GM18909 (cell line): Measurements from ENCODE around the gene AMOT.

Experiments used
- ATAC-seq: cut with Tn5 transposase; IDR thresholded peaks from one replicate; pipeline ENCODE4 v1.9.1; 2021; ENCODE audit warnings: mild to moderate bottlenecking; ENCODE audit not compliant: unreplicated experiment, poor library complexity

Gene AMOT

DNA sequence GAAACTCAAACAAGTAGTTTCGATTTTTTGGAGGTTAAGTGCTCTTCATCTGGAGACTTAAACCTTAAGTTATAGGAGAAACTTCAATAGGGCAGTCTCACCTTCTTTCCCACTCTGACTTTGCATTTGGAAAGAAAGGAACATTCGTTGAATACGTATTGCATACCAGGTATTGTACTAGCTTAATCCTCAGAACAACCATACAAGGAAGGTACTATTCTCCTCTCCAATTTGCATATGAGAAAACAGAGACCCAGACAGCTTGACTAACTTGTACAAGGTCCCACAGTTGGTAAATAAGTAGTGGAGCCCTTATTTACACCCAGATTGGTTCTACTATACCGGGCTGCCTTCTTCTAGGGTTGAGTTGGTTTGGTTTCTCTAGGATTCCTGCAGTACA lies 32.6 kb downstream of the AMOT start:
- no peak for ATAC-seq

DNA sequence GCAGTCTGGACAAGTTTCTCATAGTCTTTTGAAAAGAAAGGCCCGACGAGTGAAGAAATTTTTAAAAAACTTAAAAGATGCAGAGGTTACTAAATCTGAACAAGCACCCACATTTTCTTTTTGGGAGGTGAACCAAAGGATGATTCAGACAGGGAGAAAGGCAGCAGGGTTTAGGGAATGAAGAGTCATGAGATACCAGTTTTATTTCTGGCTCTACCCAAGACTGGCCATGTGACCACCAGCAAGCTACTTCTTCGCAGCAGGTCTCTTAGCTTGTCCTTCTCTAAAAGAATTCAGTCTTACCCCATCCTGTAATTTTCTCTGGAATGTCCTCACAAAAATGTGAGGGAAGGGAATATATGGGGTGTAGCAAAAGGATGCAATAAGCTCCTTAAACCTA lies 37.6 kb downstream of the AMOT start:
- ATAC-seq: no peak

DNA sequence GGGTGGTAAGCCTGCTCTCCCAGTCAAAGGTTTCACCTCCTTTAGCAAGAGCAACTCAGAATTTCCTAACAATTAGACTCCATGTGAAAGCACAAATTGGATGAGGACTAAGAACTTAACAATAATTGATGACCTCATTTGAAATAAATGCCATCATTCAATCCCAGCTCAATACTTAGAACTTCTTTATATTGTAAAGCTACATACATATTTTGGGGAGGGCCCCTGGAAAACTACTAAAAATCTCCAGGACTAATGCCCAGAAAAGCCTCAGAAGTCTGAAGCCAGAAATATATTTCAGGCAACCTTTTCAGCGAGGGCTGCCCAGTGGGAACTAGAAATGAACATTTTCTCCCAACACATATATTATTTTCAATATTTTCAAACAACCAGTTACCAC lies 38.1 kb downstream of the AMOT start:
- ATAC-seq: no peak

DNA sequence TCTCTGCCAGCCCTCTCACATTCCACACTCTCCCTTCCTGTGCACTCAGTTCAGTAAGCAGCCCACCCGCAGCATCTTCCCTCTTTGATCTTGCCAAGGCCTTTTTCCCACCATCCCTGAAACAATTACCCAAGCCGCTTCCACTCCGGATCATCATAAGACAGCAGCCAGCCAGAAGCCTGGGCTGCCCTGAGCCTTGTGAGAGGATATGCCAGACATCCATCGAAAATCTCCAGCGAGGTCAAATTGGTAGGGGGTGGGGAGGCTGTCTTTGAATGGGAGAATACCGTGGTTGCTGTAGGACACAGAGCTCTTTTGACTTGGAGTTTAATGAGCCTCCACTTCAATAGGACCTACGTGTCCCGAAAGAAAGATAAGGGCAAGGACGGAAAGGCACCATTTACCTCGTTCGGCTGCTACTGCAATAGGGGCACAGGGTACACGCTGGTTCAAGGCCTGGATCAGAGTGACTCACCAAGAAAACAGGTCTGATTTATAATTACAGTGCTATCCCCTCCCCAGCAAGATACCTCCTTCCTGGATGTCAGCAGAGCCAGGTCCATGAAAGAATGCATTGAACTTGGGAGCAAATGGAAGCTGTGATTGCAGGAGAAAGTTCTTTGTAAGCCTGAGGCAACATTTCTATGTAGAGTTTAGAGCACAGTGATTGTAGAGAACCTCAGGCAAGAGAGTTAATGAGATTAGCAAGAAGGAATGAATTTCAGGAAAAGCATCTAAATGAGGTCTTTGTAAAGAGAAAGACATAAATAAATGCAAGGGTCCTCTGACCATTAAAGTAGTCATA lies 39.5 kb downstream of the AMOT start:
- ATAC-seq: no peak

DNA sequence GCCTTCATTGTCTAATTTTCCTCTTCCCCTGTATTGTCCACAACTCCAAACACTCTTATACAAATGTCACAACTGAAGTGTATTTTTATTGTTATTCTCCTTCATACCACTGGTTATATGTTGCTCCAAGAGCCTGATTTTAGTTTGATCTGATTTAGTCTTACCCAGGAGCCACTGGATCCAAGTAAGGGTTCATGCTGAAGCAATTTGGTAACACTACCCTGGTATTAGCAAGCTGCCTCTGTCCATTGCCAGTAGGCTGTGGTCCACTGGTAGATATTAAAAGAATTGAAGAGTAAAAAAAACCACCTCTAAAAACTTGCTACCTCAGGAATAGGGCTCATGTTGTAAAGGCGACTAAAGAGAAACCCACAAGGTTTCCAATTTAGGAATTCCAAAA lies 41.2 kb downstream of the AMOT start:
- ATAC-seq: no peak

DNA sequence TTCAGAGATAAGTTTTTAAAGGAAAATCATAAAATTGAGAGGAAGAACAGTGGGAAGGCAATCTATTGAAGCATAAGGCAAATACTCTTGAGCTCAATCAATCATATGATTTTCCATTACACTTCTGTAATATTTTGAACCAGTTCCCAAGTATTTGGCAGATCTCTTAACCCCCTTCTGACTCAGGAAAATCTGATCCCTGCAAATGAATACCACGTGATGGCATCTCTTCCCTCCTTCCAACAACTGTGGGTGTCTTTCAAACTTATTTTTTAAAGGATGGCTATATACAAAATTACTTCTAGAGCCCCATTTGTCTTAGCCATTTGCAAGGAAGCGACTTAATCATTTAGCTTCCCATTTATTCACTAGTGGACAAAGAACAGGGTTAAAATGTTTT lies 41.9 kb downstream of the AMOT start:
- no peak for ATAC-seq

DNA sequence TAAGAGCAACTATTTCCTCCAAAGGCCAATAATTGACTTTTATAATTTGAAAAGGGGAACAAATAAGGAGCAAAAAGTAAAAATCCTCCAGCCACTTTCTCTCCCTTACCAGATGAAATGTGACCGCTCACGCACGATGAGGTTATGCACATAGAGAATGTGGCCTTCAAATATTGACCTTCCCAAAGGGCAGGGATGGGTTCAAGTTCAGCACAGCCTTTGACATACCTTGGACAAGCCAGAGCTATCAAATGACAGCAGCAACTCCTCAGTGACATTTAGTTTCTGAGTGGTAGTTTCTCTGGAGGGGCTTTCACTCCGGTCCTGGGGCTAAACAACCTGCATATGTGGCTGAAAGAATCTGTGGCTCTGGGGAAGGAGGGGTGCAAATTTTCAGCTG lies 50.7 kb downstream of the AMOT start:
- ATAC-seq: no peak

DNA sequence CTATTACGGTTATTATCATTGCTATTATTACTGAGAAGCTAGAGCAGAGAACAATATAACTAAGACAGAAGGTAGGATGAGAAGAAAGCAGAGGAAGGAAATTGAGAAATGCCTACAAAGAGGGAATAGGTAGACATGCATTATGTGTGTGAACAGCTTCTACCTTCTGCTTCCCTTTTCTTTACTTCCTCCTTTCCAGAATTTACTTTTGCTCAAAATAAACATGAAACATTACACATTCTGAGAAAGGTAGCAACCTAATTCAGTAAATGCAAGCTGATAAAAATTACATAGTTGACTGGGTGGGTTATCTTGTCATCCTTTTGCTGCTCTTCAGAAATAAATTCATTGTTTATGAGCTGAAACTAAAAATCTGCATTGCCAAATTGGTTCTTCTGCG lies 54.6 kb downstream of the AMOT start:
- no peak for ATAC-seq

DNA sequence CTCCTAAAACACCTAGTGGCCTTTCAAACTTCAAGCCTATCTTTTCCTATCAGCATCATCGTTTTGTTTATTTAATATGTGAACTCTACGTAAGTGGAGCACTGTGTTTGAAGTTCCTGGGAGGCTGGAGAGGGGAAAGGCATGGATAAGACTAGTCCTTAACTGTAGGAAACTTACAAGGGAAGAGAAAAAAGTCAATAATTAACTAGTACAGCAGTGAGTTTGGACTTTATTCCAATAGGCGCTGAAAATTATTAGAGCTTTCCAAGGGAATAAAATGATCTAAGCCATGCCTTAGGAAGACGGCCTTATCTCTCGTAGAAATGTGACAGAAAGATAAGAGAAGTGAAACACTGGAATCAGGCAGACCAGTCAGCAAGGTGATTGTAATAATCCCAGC lies 55.3 kb downstream of the AMOT start:
- ATAC-seq: no peak

DNA sequence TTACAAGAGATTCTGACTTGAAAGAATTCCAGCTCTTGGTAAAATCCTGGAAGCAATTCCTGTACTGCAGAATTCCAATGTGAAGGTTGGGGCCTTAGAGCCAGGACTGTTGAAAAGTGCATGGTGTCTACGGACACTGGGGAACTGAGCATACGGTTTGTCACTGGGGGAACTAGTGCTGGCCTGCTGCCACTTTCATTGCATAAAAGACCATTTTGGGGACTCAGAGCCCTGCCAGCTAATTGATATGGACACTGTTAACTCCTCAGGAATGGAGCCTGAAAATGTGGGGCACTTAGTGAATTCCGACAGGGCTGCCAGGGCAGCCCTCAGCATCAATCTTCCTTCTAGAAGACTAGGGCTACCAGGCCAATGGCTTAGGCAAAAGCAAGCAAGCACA lies 55.9 kb downstream of the AMOT start:
- ATAC-seq: no peak

DNA sequence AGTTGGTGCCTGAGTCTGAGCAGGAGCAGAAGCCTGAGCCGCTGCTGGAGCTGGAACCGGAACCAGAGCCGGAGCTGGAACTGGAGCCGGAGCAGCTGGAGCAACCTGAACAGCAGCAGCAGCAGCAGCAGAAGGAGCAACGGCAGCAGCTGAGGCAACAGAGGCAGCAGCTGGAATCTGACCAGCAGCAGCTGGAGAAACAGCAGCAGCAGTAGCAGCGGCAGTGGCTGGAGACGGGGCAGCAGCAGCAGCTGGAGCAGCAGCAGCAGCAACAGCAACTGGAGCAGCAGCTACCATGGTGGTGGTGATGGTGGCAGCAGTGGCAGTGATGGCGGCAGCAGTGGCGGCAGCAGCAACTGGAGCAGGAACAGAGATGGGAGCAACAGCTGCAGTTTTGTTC lies 61.5 kb downstream of the AMOT start:
- no peak for ATAC-seq

DNA sequence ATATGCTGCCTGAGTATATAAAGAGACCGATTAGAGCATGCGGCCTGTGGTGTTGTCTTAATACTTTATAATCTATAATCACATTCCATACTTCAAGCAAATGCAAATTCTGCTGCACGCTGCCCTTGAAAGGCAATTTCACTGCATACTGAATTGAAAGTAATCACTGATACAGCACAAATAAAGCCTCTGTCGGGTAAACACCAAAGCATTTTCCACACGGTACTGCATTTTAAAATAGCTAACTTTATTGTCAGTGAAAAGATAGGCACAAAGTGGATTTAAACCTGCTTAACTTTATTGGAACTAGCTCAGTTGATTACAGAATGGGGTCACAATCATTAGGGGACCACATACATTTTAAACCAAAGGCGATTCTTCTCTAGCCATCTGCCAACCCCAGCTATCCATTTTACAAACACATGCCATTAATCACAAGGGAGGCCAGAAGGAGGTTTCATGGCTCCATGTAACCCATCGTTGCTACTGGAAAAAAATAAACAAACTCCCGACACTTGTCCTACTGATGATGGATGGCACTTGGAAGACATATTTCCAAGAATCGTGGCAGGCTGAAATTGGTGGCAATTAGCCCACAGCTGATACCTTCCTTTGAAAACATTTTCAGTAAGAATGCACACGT lies 65.9 kb downstream of the AMOT start:
- no peak for ATAC-seq

DNA sequence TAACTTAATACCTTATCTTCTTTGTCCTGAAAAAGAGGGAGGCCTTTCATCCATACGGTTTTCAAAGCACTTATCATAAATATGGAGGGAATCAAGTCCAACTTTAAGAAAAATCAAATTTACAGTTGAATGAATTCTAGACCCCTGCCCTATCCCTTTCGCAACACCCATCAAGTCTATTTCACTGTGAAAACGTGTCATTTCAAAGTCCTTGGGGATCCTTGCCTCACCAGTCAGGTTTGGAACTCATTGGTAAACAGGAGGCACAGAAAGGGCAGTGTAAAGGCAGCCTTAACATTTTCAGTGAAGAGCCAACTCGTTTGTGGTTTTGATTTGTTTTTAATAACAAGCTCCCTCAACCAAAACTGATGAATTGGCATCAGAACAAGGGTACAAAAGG lies 66.5 kb downstream of the AMOT start:
- no peak for ATAC-seq

DNA sequence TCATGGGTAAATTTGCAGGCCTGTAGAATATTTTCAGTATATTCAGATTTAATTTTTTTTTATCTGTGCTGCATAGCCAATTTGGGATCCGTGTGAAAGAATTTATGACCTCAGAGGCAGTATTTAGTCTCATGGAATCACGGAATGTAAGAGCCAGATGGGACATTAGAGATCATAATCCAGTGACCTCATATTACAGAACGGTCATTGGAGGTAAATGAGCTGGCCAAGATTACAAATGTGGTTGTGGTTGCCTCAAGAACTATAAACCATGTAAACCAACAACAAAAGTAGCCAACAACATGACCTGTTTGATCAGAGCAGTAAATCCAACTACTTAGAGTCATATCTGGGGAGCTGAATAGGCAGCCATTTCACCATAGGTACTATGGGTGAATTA lies 71.6 kb downstream of the AMOT start:
- ATAC-seq: no peak

DNA sequence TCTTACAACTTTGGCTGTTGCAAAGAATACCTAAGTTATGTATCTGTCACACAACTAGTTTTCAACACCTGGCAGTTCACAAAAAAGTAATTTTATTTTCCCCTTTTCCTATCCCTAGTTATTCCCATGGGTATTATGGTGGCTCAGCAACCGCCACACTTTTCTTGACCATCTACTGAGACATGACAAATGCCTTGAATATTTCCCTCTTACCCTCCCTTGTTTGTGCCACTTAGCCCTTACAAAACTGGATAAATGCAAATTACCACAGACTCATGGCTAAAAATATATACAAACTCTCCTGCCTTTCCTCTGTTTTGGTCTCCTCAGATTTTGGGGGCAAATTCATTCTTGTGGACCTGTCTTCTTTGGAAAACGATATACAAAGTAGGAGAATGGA lies 72.1 kb downstream of the AMOT start:
- no peak for ATAC-seq

DNA sequence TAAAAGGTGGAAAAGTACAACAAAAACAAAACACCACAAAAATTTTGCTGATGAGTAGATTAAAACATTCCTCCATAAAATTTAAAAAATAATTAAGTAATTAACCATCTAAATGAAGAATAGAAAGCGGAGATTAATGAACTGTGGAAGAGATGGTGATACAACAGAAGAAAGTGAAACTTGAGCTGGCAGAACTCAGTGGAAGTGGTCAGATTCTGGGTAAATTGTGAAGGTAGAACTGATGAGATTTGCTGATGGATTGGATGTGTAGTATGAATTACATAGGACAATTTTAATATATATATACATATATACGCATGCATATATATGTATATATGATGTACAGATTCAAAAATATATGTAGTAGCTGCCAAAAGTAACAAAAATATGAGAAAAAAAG lies 73.9 kb downstream of the AMOT start:
- ATAC-seq: peak; percentile 57

DNA sequence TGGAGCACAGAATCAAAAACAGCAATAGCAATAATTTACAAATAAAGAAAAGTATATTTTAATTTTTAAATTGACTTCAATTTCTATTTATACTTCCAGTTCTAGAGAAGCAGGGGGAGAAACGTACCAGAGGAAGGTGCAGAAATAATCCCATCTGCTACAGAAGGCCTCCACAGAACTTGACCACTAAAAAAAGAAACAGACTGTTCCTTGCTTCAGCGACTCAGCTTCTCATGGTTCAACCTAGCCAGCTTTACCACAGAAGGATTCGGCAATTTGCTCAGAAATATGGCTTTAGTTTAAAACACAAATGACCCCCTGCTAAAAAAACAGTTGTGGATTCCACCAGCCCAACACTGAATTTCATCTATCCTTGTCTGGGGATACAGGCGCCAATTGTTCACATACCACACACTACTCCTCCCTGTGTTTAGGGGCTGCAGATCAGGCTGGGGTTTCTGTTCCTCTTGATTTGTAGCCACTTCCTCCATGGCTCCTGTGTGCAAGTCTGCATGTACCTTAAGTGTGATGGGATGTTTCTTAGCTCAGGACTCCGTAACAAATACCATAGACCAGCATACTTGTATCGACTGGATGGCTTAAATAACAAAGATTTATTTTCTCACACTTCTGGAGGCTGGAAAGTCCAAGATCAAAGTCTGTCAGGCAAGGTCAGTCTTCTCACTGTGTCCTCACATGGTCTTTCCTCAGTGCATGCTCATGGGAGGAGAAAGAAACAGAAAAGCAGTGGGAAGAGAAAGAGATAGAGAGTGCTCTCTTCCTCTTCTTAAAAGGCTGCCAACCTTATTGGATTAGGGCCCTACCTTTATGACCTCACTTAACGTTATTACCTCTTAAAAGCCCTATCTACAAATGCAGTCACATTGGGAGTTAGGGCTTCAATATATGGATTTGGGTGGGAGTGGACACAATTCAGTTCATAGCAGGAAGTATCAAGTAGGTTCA lies 79.1 kb downstream of the AMOT start:
- peak; percentile 89 for ATAC-seq

DNA sequence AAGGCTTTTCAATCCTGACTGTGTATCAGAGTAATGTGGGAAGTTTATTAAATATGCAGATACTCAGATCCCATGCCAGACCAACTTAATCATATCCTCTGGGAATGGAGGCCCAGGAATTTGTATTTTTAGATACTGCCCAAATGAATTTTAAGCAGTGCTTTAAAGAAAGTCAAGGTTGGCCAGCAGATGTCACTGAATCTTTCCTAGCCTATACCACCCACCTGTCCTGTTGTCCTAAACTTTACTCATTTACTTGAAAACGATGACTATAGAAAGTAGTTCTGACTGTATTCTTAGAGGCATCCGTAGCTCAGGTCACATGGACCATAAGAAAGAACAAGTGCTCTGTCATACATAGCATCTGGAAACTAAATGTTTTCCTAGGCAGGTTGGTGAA lies 79.9 kb downstream of the AMOT start:
- ATAC-seq: peak; percentile 67

DNA sequence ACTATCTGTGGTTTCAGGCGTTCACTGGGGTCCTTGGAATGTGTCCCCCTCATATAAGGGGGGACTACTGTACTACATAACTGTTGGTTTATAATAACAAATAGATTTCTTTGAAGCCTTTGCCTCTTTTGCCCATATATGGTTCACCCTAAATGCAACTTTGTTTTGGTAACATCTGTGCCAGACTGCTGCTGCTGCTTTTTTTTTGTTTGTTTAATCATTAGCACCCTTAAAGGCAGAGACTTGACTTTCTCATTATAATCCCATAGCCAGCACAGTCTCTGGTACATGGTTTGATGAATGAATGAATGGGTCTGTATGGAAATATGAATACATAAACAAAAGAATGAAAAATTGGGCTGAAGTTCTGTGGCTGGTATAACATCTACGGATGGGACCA lies 80.7 kb downstream of the AMOT start:
- no peak for ATAC-seq

DNA sequence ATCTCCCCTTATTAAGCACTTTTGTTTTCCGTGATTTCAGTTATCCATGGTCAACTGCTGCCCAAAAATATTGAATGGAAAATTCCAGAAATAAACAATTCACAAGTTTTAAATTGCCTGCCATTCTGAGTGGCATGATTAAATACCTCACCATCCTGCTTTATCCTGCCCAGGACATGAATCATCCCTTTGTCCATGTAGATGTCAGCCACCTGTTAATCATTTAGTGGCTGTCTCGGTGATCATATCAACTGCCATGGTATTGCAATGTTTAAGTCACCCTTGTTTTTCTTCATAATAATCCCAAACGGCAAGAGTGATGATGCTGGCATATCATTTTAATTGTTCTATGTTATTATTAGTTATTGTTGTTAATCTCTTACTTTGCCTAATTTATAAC lies 81.1 kb downstream of the AMOT start:
- ATAC-seq: no peak

DNA sequence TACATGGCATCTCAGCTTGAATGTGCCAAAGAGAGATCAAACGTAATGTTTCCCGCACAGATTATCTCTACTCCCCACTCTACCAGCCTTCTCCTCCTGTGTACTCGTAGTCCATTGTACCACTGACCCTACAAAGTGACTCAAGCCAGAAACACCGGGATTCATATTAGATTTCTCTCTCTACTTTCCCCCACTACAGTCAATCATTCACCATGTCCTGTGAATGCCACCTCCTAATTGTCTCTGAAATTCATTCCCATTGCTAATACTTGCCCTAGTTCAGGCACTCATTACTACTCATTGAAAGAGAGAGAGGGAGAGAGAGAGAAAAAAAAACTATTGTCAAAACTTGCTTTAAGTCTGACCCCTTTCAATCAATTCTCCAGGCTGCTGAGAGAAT lies 82.7 kb downstream of the AMOT start:
- ATAC-seq: no peak
